ENCODE data around the gene CABYR.
"Not testable (repeated sequence)": the region's sequence is repeated elsewhere in the genome, so short reads cannot be mapped to it uniquely, and the experiment has no call there.

Gene CABYR

DNA sequence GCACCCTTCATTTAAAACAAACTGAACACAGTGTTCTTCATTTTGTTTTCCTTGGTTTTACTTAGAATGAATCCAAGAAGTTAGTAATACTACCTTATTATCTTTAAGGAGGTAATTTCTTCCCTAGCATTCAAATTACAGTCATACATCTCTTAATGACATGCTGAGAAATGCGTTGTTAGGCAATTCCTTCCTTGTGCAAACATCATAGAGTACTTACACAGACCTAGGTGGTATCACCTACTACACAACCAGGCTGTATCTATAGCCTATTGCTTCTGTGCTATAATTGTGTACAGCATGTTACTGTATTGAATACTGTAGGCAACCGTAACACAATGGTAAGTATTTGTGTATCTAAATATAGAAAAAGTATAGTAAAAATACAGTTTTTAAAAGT lies 8.4 kb upstream of the CABYR start:
- DNase-seq (ENCODE audit: low read depth): no peak

DNA sequence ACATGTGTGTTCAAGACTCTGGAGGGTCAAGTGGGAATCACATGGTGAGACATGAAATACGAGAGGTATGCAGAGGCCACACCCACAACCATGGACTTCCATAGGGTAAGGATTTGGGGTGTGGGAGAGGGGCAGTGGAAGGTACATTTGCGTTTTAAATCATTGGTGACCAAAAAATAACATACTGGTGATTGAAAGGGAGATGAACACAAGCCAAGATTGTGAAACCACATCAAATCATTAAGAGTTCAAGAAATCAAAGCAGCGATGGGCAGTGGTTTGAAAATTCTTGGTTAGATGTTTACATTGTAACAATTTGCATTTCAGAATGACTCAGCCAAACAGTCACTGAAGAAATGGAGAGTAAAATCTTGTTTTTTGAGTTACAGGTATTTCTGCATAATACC lies 1.9 kb upstream of the CABYR start:
- DNase-seq (ENCODE audit: low read depth): peak; percentile 77

DNA sequence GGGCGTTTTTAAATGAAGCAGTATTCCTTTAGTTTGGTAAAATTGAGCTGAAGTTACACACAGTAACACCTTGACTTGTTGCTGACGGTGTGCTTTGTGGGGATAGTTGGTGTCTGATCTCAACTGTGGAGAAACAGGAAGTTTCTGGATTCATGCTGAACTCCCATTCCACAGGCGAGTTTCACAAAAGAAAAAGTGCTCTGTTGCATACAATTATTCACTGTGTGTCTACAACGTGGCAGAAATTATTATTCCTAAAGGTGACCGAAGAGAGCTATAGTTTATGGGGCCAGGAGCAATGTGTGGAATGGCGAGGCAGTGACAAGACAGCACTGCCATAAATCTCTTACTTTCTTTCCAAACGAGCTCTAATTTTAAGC lies 463 bp upstream of the CABYR start:
- DNase-seq (ENCODE audit: low read depth): no peak

DNA sequence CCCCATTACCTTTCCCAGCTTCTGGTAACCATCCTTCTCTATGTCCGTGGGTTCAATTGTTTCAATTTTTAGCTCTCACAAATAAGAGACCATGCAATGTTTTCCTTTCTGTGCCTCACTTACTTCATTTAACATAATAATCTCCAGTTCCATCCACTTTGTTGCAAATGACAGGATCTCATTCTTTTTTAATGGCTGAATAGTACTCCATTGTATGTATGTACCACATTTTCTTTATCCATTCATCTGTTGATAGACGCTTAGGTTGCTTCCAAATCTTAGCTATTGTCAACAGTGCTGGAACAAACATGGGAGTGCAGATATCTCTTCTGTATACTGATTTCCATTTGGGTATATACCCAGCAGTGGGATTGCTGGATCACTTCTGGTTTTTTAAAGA lies 1.8 kb downstream of the CABYR start:
- DNase-seq (ENCODE audit: low read depth): no peak

DNA sequence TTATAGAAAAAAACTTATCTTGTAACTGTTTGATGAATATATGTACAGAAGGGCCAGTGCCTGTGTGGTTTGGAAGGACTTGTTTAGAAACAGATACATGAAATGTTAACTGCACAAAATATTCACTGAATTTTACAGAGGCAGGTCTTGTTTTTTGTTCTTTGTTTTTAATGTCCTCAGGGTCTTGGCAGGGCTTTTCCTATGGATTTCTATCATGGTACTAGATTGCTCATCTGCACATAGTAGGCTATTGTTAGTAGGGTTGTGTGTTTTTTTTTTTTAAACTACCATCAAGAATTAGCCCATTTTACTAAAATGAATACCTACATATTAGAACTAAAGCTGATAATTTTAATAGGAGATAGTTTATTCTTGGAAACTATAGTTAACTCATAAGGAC lies 3.5 kb downstream of the CABYR start:
- no peak for DNase-seq (ENCODE audit: low read depth)

DNA sequence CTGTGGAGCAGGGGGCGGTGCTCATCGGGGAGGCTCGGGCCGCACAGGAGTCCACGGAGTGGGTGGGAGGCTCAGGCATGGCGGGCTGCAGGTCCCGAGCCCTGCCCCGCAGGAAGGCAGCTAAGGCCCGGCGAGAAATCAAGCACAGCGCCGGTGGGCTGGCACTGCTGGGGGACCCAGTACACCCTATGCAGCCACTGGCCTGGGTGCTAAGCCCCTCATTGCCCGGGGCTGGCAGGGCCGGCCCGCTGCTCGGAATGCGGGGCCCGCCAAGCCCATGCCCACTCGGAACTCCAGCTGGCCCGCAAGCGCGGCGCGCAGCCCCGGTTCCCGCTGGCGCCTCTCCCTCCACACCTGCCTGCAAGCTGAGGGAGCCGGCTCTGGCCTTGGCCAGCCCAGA lies 10.7 kb downstream of the CABYR start:
- DNase-seq (ENCODE audit: low read depth): not testable (repeated sequence)

DNA sequence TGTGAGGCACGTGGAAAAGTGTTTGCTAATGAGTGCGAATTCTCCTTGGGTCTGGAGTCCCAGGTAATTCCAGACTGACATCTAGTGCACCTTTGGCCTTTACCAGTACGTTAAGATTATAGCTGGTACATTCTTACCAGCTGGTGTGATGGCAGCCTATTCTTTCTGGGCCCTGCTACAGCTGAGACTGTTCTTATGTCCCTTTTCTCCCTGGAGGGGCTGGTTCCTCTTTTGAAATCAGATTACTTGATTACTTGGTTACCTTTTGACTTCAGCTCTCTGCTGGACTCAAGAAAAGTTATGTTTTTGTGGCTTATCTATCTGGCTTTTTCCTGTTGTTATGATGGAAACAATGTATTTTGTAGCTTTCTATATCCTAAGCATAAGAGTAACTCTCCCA lies 14.5 kb downstream of the CABYR start:
- no peak for DNase-seq (ENCODE audit: low read depth)

DNA sequence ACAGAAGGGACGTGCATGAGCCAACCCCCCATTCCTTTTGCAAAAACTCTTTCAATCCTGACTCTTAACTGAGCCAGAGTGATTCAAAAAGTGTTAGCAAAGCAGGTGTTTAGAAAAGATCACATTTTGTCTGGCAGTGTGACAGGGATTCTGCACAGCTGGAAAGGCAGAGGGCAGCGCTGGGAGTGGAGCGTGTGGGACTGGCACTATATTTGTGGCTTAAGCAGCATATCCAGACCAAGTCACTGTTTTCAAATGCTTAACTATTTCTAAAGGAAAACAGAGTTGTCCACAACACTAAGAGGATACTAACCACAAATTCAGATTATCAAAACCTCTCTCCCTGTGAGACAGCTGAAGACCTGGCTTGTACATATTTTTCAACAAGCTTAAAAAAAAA lies 19.0 kb downstream of the CABYR start:
- DNase-seq (ENCODE audit: low read depth): no peak

DNA sequence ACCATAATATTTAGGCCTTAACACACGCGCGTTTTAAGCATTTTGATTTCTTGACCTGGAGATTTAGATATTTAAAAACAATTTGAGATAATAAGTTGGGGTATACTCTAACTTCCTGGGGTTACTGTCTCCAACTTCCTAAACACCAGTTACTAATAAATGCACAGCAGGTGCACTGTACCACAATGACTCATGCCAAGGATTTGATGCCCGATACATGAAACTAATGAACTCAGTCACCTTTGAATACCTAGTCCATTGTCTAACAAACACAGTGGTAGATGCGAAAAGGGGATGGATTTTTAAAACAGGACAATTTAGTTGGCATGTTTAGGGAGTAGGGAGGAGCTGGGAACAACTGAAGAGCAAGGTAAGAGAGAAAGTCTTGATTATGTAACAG lies 21.2 kb downstream of the CABYR start:
- DNase-seq (ENCODE audit: low read depth): no peak

DNA sequence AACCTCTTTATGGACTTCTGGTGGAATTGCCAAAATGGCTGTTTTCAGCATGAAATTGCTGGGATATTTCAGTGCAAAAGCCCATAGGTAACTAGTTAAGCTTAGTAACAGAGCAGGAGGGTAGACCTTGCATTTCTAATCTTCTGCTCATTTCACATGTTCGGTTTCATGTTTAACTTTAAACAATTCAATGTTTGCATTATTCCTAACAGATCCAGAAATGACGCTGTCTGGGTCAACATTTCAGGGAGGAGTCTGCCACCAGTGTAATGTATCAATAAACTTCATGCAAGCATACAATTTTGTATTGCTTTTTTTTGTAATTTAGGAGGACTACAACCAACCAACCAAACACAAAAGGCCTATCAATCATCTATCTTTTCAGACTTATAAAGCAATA lies 22.4 kb downstream of the CABYR start:
- no peak for DNase-seq (ENCODE audit: low read depth)

DNA sequence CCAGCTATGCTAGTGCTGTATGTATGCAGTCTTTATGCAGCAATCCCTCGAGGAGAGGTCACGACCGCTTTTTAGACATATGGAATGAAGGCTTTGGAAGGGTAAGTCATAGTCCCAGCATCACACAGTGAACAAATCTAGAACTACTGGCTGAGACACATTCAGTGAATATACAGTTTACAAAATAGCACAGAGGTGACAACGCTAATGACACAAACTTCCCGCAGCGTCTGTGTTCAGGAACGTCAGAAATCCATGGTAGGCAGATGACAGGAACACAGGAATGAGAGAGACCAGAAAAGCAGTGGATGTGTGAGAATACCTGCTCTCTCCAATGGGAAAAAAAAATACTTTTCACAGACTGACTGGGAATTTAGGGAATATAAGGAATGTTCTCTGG lies 29.6 kb downstream of the CABYR start:
- DNase-seq (ENCODE audit: low read depth): no peak

DNA sequence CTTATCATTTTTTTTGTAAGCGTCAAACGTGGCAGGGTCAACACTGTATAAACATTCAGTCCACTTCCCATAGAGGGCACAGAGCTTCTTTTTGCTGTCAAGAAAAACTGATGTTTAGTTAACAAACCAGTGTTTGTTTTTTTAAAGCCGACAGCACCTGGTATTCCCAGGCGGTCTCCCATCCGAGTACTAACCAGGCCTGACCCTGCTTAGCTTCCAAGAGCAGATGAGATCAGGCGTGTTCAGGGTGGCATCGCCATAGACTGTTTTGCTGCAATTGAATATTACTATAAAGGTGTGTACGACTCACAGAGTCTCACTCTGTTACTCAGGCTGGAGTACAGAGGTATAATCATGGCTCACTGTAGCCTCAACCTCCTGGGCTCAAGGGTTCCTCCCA lies 31.5 kb downstream of the CABYR start:
- no peak for DNase-seq (ENCODE audit: low read depth)

DNA sequence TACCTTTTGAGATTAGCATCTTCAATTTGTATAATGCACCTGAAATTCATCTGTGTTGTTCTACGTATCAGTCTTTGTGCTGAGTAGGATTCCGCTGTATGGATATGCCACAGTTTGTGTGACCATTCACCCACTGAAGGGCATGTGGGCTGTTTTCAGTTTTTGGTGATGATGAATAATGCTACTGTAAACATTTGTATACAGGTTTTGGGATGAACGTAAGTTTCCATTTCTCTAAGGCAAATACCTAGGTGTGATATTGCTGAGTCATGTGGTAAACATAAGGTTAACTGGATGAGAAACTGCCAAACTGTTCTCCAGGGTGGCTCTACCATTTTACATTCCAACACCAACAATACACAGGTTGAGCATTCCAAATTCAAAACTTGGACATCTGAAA lies 35.1 kb downstream of the CABYR start:
- DNase-seq (ENCODE audit: low read depth): no peak

DNA sequence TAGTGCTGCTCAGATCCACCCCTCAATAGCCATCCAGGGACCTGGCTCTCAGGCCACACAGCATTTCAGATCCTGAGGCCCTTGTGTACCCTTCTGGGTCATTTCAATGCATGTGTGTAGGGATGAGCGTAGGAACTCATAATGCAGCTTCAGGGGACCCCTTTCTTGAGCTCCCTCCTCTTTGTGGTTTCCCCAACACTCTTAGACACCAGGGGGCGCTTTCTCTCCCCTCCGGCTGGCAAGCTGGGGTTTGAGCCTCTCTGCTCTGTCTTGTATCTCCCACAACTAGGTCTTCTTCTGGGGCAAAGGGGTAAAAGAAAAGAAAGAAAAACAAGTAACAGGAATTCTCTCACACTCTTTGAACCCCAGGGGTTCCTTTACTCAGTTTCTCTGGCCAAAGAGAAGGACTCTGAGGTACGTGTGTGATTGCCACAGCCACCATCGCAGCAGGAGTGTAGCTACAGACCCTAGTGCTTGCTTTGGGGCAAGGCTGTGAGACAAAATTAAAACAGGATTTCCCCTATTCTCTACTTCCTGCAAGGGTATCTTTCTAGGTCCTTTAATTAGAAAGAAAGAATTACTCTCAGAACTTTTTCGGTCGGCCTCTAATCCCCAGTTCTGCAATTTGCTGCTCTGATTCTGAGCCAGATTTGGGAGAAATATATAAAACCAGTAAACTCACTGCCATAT lies 38.0 kb downstream of the CABYR start:
- peak; percentile 61 for DNase-seq (ENCODE audit: low read depth)

DNA sequence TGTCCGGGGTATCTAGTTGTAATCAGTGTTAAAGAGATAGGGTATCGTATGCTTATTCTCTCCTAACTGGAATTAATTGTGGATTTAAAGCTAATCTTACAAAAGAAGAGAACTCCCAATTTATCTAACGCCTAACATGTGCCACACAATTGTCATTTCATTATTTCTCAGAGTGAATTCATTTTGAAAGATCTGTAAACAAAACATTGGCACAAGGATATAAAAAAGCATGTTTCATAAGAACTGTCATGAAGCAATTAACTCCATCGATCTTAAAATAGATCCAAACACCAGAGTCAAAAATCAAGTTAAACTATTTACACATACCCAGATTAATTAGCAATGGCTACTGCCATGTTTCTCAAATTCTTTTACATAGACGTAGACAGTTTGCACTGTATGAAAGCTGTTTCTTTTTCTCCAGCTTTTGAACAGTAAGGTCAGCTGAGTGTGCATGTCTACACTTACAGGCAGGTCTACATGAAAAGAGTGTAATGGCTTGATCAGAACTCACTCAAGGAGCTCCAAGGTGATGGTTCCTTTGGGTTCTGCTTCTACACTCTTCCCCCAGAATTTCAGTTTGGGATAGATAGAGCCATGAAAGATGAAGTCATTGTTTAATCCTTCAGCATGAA lies 38.8 kb downstream of the CABYR start:
- DNase-seq (ENCODE audit: low read depth): no peak

DNA sequence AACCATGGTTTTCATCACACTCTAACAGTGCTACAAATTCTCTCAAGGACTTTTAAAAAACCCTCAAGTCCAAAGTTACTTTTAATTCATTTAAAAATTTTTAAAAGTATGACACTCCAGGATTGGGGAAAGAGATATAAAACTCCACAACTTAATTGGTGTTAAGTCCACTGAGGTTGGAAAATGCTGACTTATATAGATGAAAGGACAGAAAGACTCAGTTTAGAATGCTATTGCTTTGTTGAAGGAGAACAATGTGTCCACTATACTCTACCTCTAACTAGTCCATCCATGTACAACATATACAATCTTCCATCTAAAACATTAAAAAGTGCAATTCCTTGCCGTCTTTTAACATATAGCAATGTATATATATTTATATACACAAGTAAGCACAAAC lies 41.2 kb downstream of the CABYR start:
- no peak for DNase-seq (ENCODE audit: low read depth)

DNA sequence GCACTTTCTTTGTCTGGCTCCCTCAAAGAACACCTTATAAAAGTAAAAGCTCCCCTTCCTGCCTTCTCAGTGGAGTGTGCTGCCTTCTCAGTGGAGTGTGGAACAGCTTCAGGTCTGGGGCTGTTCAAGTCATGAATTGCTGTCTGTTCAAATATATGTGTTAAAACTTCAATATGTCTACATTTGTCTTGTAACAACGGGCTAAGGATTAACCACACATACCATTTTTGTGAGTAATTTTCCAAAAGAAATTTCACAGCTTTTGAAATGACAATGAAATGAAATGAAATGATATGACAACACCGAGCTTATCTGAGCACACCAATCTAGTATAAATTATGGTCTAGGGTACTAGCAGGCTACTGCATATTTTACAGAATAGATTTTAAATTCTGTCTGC lies 42.9 kb downstream of the CABYR start:
- DNase-seq (ENCODE audit: low read depth): peak; percentile 47

DNA sequence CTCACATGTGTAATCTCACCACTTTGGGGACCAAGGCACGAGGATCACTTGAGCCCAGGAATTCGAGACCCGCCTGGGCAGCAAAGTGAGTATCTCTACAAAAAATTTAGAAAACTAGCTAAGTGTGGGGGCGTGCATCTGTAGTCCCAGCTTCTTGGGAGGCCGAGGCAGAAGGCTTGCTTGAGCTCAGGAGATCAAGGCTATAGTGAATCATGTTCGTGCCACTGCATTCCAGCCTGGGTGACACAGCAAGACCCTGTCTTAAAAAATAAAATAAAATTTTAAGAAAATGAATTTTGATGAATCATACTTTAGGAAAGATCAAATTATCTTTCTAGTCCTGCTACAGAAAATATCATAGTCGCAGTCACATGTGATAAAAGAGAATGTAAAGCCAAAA lies 46.9 kb downstream of the CABYR start:
- peak; percentile 88 for DNase-seq (ENCODE audit: low read depth)

DNA sequence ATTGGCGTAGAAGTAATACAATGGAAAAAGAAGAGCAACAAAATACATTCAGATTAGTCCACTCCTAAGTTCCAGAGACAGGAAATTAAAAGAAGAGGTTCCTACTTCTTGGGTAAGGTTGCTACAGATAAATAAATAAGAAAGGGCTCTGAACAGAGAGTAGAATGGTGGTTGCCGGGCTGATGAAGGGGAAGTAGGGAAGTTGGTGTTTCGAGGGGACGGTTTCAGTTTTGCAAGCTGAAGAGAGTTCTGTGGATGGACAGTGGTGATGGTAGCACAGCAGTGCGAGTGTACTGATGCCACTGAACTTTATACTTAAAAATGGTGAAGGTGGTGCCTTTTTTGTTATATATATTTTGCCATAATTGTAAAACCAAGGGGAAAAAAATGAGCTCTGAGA lies 48.2 kb downstream of the CABYR start:
- DNase-seq (ENCODE audit: low read depth): no peak

DNA sequence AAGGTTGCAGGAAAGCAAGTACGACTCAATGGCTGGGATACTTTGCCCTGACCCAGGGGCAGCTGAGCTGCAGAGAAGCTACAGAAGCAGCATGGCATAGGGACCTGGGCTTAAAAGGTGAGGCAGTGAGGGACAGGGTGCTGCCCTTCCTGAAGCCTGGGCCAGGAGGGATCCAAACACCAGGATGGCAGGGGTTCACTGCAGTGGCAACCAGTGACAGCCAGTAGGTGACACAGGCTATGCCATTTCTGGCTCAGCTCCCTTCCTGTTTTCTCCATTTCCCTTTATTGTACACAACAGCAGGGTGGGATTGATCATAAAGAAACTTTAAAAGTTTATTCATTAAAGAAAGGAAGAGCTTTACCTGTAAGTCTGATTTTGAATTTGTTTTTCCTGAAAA lies 48.8 kb downstream of the CABYR start:
- no peak for DNase-seq (ENCODE audit: low read depth)

DNA sequence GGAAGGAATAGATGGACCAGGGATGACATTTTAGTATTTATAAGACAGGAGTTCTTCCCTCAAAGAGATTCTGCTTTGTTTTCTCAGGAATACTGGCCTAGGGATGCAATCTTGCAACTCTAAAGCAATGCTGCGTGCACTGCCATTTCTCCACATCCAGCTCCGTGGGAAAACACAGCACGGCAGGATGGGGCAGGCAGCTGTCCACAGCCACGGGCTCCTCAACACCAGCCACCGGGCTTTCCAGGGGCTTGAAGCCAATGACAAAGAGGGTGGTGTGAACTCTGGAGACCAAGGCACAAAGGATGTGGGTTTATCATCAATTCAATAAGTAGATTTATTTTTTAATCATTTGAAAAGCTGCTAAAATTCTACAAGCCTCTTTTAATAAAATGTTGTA lies 49.3 kb downstream of the CABYR start:
- DNase-seq (ENCODE audit: low read depth): no peak

DNA sequence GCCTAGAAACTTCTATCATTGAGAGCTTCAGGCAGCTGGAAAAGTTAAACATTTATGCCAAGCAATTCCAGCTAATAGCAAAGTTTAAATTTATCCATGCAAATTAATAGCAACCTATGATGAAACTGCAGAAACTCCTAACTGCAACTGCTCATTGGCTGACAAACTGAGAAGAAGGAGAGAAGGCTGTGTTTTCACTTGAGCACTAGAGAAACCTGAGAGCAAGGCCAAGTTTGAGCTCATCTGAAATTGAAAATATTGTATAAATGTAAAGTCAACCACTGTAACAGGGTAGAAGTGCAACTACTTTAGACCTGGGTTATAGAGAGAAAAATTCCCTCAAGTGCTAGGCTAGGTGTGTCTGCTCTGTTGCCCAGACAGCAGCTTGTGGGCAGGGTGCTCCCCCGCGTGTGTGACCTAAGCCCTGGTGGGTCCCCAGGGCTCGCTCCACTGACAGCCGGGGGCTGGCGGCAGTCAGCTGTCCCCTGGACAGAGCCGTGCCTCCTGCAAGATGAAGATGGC lies 50.2 kb downstream of the CABYR start:
- peak; percentile 69 for DNase-seq (ENCODE audit: low read depth)

DNA sequence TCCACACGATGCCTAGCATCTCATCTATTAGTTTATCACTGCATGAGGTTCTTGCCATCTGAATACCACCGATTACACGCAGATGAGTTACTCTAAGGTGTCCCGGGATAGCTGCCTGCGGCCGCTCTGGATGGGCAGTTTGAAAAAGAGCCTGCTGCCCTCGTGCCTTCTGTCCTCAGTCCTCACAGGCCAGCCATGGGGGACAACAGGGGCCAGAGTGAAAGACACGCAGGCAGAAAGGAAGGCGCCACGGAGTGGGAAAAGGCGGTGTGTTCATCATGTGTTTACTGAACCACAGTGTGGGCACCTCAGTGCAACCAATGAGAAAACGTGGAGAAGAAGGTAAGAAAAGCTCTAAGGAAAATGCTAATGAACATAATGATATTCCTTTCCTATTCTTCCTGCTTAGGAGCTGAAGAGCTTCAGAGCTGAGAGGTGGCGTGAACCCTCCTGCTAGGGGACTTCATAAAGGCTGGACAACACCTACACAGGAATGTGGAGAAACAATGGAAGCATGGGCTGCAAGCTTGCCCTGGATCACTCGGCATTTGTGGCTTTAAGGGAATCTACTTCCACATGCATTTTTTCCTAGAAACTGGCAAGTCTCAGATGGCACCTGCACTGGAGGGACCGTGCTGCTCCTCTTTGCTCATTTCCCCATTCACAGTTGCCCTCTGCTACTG lies 50.9 kb downstream of the CABYR start:
- DNase-seq (ENCODE audit: low read depth): no peak

Measured in iris pigment epithelial cell (primary cell).